Prostate gland (tissue), 2 donors: ENCODE measurements around the gene SLIT3. TPM values are rescaled to one million over a fixed set of nuclear protein-coding genes. Genes with fewer than 3 reads are reported as not detected.

Experiments used
- DNase-seq: peaks from one replicate; pipeline ENCODE4 v3.0.0-alpha.2; 2019; ENCODE audit warnings: low spot score
- H3K27ac ChIP-seq, 2 donors: fragments of 200-600 bp; sonication (generic); 2 replicates each; pipeline ENCODE4 v1.5.1; 2017 to 2019
- H3K27me3 ChIP-seq: fragments of 200-600 bp; sonication (generic); replicated peaks from 2 replicates; pipeline ENCODE4 v1.5.1; 2019; ENCODE audit not compliant: insufficient read depth
- H3K36me3 ChIP-seq, 2 donors: fragments of 200-600 bp; sonication (generic); 1 replicate in 1 of 2; 2 replicates in 1 of 2; pipeline versions ENCODE4 v1.5.1 to v1.8.1; 2017 to 2019
- H3K4me1 ChIP-seq: fragments of 200-600 bp; sonication (generic); replicated peaks from 2 replicates; pipeline ENCODE4 v1.5.1; 2019
- H3K4me3 ChIP-seq, 2 donors: fragments of 200-600 bp; sonication (generic); 2 replicates each; pipeline ENCODE4 v1.5.1; 2017 to 2019
- H3K9me3 ChIP-seq: fragments of 200-600 bp; sonication (generic); 2 replicates; pipeline ENCODE4 v1.5.1; 2017
- POLR2A ChIP-seq: fragments of 450-650 bp; IDR thresholded peaks from one replicate; pipeline ENCODE4 v1.6.1; 2016; ENCODE audit warnings: antibody characterized with exemption, mild to moderate bottlenecking
- POLR2AphosphoS5 ChIP-seq: sonication (generic); formaldehyde crosslinking; IDR thresholded peaks from one replicate; pipeline ENCODE4 v1.6.1; 2017; ENCODE audit warnings: antibody characterized with exemption
- WGBS: methylation state at CpG from one replicate; pipeline ENCODE4 v1.1.5; 2018; 5-methylcytosine and 5-hydroxymethylcytosine counted together
- intact Hi-C: fragments of 100-400 bp; cut with DNase I; formaldehyde crosslinking; loops from one replicate; pipeline ENCODE4 v1.14.2; 2022
- total RNA-seq, 2 donors: library from RNA; depleted of rRNA; stranded (reverse); fragments of >200 nt; gene quantifications; one replicate each; pipeline ENCODE4 v1.1.0, GENCODE V29; 2016
- TF ChIP-seq, protein P1 (sequence below), 4 experiments: fragments of 200-600 bp in 2 of 4; fragments of 450-650 bp in 2 of 4; sonication (generic) in 2 of 4; IDR thresholded peaks; 1 replicate in 3 of 4; 2 replicates in 1 of 4; pipeline ENCODE4 v1.5.1; 2016 to 2019; ENCODE audit warnings: antibody characterized with exemption in 4 of 4, mild to moderate bottlenecking in 2 of 4, moderate library complexity in 2 of 4

Gene SLIT3
- total RNA-seq, 2 donors from 2014 or later = 8.3 TPM

DNA sequence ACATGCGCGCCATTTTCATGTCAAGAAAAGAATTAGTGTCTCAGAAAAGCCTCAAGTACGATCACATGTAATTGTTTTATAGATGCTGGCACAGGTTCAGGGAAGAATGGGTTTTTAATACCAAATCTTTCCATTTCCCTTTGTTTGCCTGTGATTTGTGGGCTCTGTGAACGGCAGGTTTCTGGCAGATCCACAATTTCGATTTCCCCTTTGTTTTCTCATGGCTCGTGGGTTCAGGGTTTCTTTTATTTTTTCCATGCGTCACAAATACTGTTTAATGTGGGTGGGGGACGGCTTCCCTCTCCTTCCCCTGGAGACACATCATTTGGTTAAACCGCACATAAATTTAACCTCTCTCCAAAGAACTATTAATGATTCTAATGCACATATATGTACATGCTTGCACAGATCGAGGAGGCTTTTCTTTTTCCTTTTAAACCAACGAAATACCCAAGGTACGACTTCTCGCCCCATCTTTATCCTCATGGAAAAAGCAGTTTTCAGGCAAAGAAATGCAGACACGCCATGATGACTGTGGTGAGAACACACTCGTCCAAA lies 195.9 kb downstream of the SLIT3 start:
- 54% methylated on average over 15 of the region's 15 CpGs for WGBS
- Histone ChIP-seq H3K4me3 (no peak overlapping the region), H3K9me3 (no peaks in the 10 kb centered on the region), H3K4me1 (no peaks in the 10 kb centered on the region), H3K27me3 (no peaks in the 10 kb centered on the region), H3K36me3 (no peaks in the 10 kb centered on the region), H3K27ac (no peak overlapping the region)
- TF ChIP-seq POLR2AphosphoS5 (no peak), POLR2A (no peak)
- TF ChIP-seq, protein P1, sequence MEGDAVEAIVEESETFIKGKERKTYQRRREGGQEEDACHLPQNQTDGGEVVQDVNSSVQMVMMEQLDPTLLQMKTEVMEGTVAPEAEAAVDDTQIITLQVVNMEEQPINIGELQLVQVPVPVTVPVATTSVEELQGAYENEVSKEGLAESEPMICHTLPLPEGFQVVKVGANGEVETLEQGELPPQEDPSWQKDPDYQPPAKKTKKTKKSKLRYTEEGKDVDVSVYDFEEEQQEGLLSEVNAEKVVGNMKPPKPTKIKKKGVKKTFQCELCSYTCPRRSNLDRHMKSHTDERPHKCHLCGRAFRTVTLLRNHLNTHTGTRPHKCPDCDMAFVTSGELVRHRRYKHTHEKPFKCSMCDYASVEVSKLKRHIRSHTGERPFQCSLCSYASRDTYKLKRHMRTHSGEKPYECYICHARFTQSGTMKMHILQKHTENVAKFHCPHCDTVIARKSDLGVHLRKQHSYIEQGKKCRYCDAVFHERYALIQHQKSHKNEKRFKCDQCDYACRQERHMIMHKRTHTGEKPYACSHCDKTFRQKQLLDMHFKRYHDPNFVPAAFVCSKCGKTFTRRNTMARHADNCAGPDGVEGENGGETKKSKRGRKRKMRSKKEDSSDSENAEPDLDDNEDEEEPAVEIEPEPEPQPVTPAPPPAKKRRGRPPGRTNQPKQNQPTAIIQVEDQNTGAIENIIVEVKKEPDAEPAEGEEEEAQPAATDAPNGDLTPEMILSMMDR (IDR thresholded peaks at IDR 0.05) = no peak
- no peak for DNase-seq
- intact Hi-C loops = no loop called here

GRCh38 chr5:169103586-169104181 lies 197.3 kb downstream of the SLIT3 start:
- H3K4me3 ChIP-seq = no peak overlapping the region
- intact Hi-C loops = no loop called here
- DNase-seq = peak; percentile 12
- H3K27ac ChIP-seq = no peak overlapping the region
- WGBS = 23% methylated on average over 11 of the region's 11 CpGs
- no peaks in the 10 kb centered on the region for H3K4me1 ChIP-seq
- no peaks in the 10 kb centered on the region for H3K27me3 ChIP-seq
- TF ChIP-seq, protein P1 (IDR thresholded peaks at IDR 0.05) = no peak
- TF ChIP-seq POLR2AphosphoS5 (no peak), POLR2A (no peak)
- H3K36me3 ChIP-seq = no peaks in the 10 kb centered on the region
- no peaks in the 10 kb centered on the region for H3K9me3 ChIP-seq

- no peak overlapping the region for H3K27ac ChIP-seq
- no peaks in the 10 kb centered on the region for H3K36me3 ChIP-seq
- 91% methylated on average over 2 of the region's 2 CpGs for WGBS
- H3K9me3 ChIP-seq = no peaks in the 10 kb centered on the region
- H3K4me1 ChIP-seq = no peaks in the 10 kb centered on the region
- intact Hi-C loops = no loop called here
- no peak for TF ChIP-seq POLR2A
- no peak for TF ChIP-seq POLR2AphosphoS5
- TF ChIP-seq, protein P1 (IDR thresholded peaks at IDR 0.05) = no peak
- DNase-seq = no peak
- no peaks in the 10 kb centered on the region for H3K27me3 ChIP-seq
- no peak overlapping the region for H3K4me3 ChIP-seq
Observed at GRCh38 chr5:169101966-169102365, 199.0 kb downstream of the SLIT3 start.

GRCh38 chr5:169100735-169101075 lies 200.2 kb downstream of the SLIT3 start:
- intact Hi-C loops = no loop called here
- Histone ChIP-seq H3K9me3 (no peaks in the 10 kb centered on the region), H3K4me3 (no peak overlapping the region), H3K4me1 (no peaks in the 10 kb centered on the region), H3K27ac (no peak overlapping the region), H3K36me3 (no peaks in the 10 kb centered on the region), H3K27me3 (no peaks in the 10 kb centered on the region)
- WGBS = 56% methylated on average over 2 of the region's 2 CpGs
- peak; percentile 51 for TF ChIP-seq POLR2AphosphoS5
- TF ChIP-seq, protein P1 (IDR thresholded peaks at IDR 0.05) = peak in 1 of 4 experiments; percentile 15
- TF ChIP-seq POLR2A = no peak
- peak; percentile 54 for DNase-seq
